HCT116 (cell line): ENCODE results near the gene SPDYE16. TPM values are rescaled to one million over a fixed set of nuclear protein-coding genes. Genes with fewer than 3 reads are reported as not detected.

Experiments used
- total RNA-seq: library from RNA; stranded (reverse); gene quantifications from one replicate; pipeline ENCODE4 v1.2.1, GENCODE V29; 2021; ENCODE audit not compliant: unreplicated experiment

The SPDYE16 gene
- total RNA-seq, 1 experiment from 2014 or later: not detected

Other genes with a start within 250 kb of the SPDYE16 start
- 524 TPM for gene HSPB1, start 240.6 kb downstream of the SPDYE16 start, total RNA-seq
- 170 TPM for gene YWHAG, start 184.3 kb downstream of the SPDYE16 start, total RNA-seq
- 1.1 TPM for gene SSC4D, start 133.6 kb downstream of the SPDYE16 start, total RNA-seq
- gene ZP3, start 118.3 kb downstream of the SPDYE16 start, total RNA-seq: 23.4 TPM
- gene DTX2, start 81.6 kb downstream of the SPDYE16 start, total RNA-seq: 37.4 TPM
- gene UPK3B, start 32.7 kb downstream of the SPDYE16 start, total RNA-seq: 2.3 TPM
- gene POMZP3, start 84.0 kb upstream of the SPDYE16 start, total RNA-seq: 20.1 TPM